ENCODE data around the gene CACNA1C.

CACNA1C gene

GRCh38 chr12:2180737-2181082 lies 127.9 kb downstream of the CACNA1C start:
- no peaks in the 10 kb centered on the region for H3K27me3 ChIP-seq (ENCODE audit: insufficient read depth, low read depth)
- H3K79me2 ChIP-seq (ENCODE audit: insufficient read depth, low read depth): no peaks in the 10 kb centered on the region
- H3K27ac ChIP-seq: no peak overlapping the region
- H3K4me2 ChIP-seq: no peak overlapping the region
- H4K20me1 ChIP-seq (ENCODE audit: insufficient read depth): no peaks in the 10 kb centered on the region
- H3K36me3 ChIP-seq (ENCODE audit: insufficient read depth): no peaks in the 10 kb centered on the region
- H3K4me3 ChIP-seq (IDR thresholded peaks at IDR 0.05; ENCODE audit: insufficient read depth, low read depth, low read length): no peak overlapping the region
- no peak overlapping the region for H3K9ac ChIP-seq
- H3K4me1 ChIP-seq (ENCODE audit: low read depth, poor library complexity, severe bottlenecking): no peaks in the 10 kb centered on the region
- TF ChIP-seq CTCF (conservative IDR thresholded peaks at IDR 0.05; ENCODE audit: low read depth, low read length): no peak
- no peak overlapping the region for H2AFZ ChIP-seq (ENCODE audit: low read depth)

GRCh38 chr12:2183556-2184541 lies 131.1 kb downstream of the CACNA1C start:
- Histone ChIP-seq H4K20me1 (ENCODE audit: insufficient read depth) (no peaks in the 10 kb centered on the region), H3K9ac (no peak overlapping the region), H3K4me2 (no peak overlapping the region)

GRCh38 chr12:2185751-2186341 lies 133.1 kb downstream of the CACNA1C start:
- no peaks in the 10 kb centered on the region for H3K4me1 ChIP-seq (ENCODE audit: low read depth, poor library complexity, severe bottlenecking)
- H3K27me3 ChIP-seq (ENCODE audit: insufficient read depth, low read depth): no peaks in the 10 kb centered on the region
- no peaks in the 10 kb centered on the region for H4K20me1 ChIP-seq (ENCODE audit: insufficient read depth)
- TF ChIP-seq CTCF (conservative IDR thresholded peaks at IDR 0.05; ENCODE audit: low read depth, low read length): no peak
- H3K4me3 ChIP-seq (IDR thresholded peaks at IDR 0.05; ENCODE audit: insufficient read depth, low read depth, low read length): no peak overlapping the region
- H3K4me2 ChIP-seq: no peak overlapping the region
- no peak overlapping the region for H2AFZ ChIP-seq (ENCODE audit: low read depth)
- H3K79me2 ChIP-seq (ENCODE audit: insufficient read depth, low read depth): no peaks in the 10 kb centered on the region
- no peak overlapping the region for H3K27ac ChIP-seq
- H3K36me3 ChIP-seq (ENCODE audit: insufficient read depth): no peaks in the 10 kb centered on the region
- no peak overlapping the region for H3K9ac ChIP-seq

More at GRCh38 chr12:2183556-2184541, 131.1 kb downstream of the CACNA1C start:
- no peak overlapping the region for H3K27ac ChIP-seq
- H3K79me2 ChIP-seq (ENCODE audit: insufficient read depth, low read depth): no peaks in the 10 kb centered on the region
- no peaks in the 10 kb centered on the region for H3K27me3 ChIP-seq (ENCODE audit: insufficient read depth, low read depth)
- H2AFZ ChIP-seq (ENCODE audit: low read depth): no peak overlapping the region
- no peaks in the 10 kb centered on the region for H3K4me1 ChIP-seq (ENCODE audit: low read depth, poor library complexity, severe bottlenecking)
- no peak for TF ChIP-seq CTCF (conservative IDR thresholded peaks at IDR 0.05; ENCODE audit: low read depth, low read length)
- no peaks in the 10 kb centered on the region for H3K36me3 ChIP-seq (ENCODE audit: insufficient read depth)
- H3K4me3 ChIP-seq (IDR thresholded peaks at IDR 0.05; ENCODE audit: insufficient read depth, low read depth, low read length): no peak overlapping the region

GRCh38 chr12:2187195-2187945 lies 134.6 kb downstream of the CACNA1C start:
- TF ChIP-seq CTCF (conservative IDR thresholded peaks at IDR 0.05; ENCODE audit: low read depth, low read length): no peak
- Histone ChIP-seq H3K27ac (no peak overlapping the region), H3K27me3 (ENCODE audit: insufficient read depth, low read depth) (no peaks in the 10 kb centered on the region), H3K36me3 (ENCODE audit: insufficient read depth) (no peaks in the 10 kb centered on the region), H3K4me1 (ENCODE audit: low read depth, poor library complexity, severe bottlenecking) (no peaks in the 10 kb centered on the region), H3K79me2 (ENCODE audit: insufficient read depth, low read depth) (no peaks in the 10 kb centered on the region), H3K9ac (no peak overlapping the region), H3K4me3 (IDR thresholded peaks at IDR 0.05; ENCODE audit: insufficient read depth, low read depth, low read length) (no peak overlapping the region), H2AFZ (ENCODE audit: low read depth) (no peak overlapping the region), H4K20me1 (ENCODE audit: insufficient read depth) (no peaks in the 10 kb centered on the region), H3K4me2 (no peak overlapping the region)
